Measurements from ENCODE around the gene FGF14. TPM values are rescaled to one million over a fixed set of nuclear protein-coding genes. Genes with fewer than 3 reads are reported as not detected.

The FGF14 gene
- total and polyA plus RNA-seq, 3 experiments from 2014 or later = not detected

DNA sequence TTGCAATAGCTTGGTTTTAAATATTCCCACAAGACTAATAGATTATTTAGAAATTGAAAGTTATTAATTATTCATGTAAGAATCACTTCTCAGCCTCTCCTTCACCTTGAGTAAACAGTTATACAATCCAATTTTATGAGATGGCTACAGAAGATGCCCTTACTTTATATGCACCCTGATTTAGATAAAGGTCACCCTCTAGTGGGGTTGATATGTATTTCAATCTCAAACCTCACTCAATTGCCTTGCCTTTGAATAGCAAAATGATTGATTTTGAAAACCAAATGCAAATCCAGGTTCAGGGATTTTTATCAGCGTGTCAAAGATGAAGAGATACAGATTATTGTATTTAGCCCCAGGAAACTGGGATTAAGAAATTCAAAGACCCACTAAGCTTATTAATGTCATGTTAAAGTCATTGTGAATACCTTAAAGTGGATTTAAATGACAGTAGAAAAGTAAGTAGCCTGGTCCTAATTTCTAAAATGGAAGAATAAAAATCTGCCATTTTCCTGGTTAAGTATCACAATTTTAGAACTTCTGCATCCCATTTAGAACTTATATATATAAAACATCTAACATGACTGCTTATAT, 644.3 kb downstream of the FGF14 start:
- Histone ChIP-seq H3K27ac (ENCODE audit: low read depth, low read length) (no peak overlapping the region), H3K27me3 (ENCODE audit: insufficient read depth, low read length, poor library complexity, severe bottlenecking) (no peaks in the 10 kb centered on the region), H3K4me1 (ENCODE audit: insufficient read depth, low read length) (no peaks in the 10 kb centered on the region), H3K36me3 (ENCODE audit: insufficient read depth, low read length) (no peaks in the 10 kb centered on the region), H3K9me3 (ENCODE audit: low read length) (no peaks in the 10 kb centered on the region), H3K4me3 (ENCODE audit: low read length) (no peak overlapping the region)
- no peaks in the 10 kb centered on the region for H3K4me1 Mint-ChIP-seq
- H3K36me3 Mint-ChIP-seq = no peaks in the 10 kb centered on the region
- ChIA-PET CTCF (interaction anchor here (1.0 to 3.5 kb wide), 4 partner anchors 237 to 612 kb away, joined by 3 to 16 read pairs (median 6); no protein-coding TSS in a partner anchor), POLR2A (no interaction called here)
- no peak overlapping the region for H3K27ac Mint-ChIP-seq
- DNase-seq = peak in 2 of 5 donors; percentile 5 to 7
- no peak overlapping the region for H3K4me3 Mint-ChIP-seq
- H3K9me3 Mint-ChIP-seq = no peaks in the 10 kb centered on the region
- H3K27me3 Mint-ChIP-seq = peaks cover 1 to 32% of the 10 kb centered on the region in 2 donors

DNA sequence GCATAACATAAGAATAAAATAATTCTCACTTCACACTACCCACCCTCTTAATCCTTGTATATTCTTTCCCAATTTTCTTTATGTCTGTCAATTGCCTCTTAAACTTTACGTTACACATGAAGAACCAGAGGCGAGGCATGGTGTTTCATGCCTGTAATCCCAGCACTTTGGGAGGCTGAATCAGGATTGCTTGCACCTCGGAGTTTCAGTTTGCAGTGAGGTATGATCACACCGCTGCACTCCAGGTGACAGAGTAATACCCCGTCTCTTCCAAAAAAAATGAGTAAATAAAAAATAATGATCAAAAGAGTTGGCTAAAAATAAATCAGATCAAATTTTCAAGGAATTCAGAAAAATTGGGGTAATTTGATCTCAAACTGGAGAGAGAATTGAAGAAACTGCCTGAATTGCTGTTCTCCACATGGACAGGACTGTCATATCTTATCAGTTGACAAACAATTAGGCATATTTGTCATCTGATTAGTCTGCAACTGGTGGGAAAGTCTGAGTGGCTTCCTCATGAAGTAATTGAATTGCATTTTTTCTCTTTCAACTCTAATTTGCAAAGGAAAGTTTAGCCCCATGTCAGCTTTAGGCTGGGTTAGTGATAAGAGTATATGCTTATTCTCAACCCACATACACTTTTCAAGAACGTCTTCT, 646.5 kb downstream of the FGF14 start:
- Histone ChIP-seq H3K27me3 (ENCODE audit: insufficient read depth, low read length, poor library complexity, severe bottlenecking) (no peaks in the 10 kb centered on the region), H3K27ac (ENCODE audit: low read depth, low read length) (no peak overlapping the region), H3K4me3 (ENCODE audit: low read length) (no peak overlapping the region), H3K4me1 (ENCODE audit: insufficient read depth, low read length) (no peaks in the 10 kb centered on the region), H3K9me3 (ENCODE audit: low read length) (no peaks in the 10 kb centered on the region), H3K36me3 (ENCODE audit: insufficient read depth, low read length) (no peaks in the 10 kb centered on the region)
- no peaks in the 10 kb centered on the region for H3K36me3 Mint-ChIP-seq
- H3K9me3 Mint-ChIP-seq = no peaks in the 10 kb centered on the region
- POLR2A ChIA-PET = no interaction called here
- CTCF ChIA-PET = no interaction called here
- no peaks in the 10 kb centered on the region for H3K4me1 Mint-ChIP-seq
- H3K4me3 Mint-ChIP-seq = no peak overlapping the region
- H3K27me3 Mint-ChIP-seq = peaks cover 1 to 34% of the 10 kb centered on the region in 2 donors
- DNase-seq = no peak
- no peak overlapping the region for H3K27ac Mint-ChIP-seq

DNA sequence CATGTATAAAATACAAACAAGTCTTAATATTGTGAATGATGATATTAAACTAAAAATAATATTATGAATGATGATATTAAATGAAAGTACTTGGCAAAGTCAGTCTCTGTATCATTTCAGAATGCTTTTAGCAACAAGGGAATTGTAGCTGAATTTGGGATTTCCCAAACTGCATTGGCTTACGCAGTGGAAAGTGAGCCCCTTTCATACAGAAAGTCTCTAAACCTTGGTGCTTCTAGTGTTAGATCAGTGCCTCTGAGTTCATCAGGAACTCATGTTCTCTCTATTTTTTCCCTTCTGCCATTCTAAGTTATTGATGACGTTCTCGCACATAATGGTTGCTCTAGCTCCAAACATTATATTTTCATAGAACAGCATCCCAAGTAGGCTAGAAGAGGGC, 649.4 kb downstream of the FGF14 start:
- no peak overlapping the region for H3K4me3 ChIP-seq (ENCODE audit: low read length)
- no peak overlapping the region for H3K4me3 Mint-ChIP-seq
- H3K27ac Mint-ChIP-seq = no peak overlapping the region
- no peaks in the 10 kb centered on the region for H3K4me1 Mint-ChIP-seq
- no peaks in the 10 kb centered on the region for H3K36me3 Mint-ChIP-seq
- ChIA-PET CTCF (interaction anchor here (0.9 kb wide), 1 partner anchor 238 kb away, joined by 3 read pairs; no protein-coding TSS in a partner anchor), POLR2A (no interaction called here)
- DNase-seq = no peak
- H3K36me3 ChIP-seq (ENCODE audit: insufficient read depth, low read length) = no peaks in the 10 kb centered on the region
- H3K27me3 Mint-ChIP-seq = peaks cover 3 to 21% of the 10 kb centered on the region in 2 donors
- H3K4me1 ChIP-seq (ENCODE audit: insufficient read depth, low read length) = no peaks in the 10 kb centered on the region
- no peak overlapping the region for H3K27ac ChIP-seq (ENCODE audit: low read depth, low read length)
- H3K9me3 ChIP-seq (ENCODE audit: low read length) = no peaks in the 10 kb centered on the region
- H3K27me3 ChIP-seq (ENCODE audit: insufficient read depth, low read length, poor library complexity, severe bottlenecking) = no peaks in the 10 kb centered on the region
- H3K9me3 Mint-ChIP-seq = no peaks in the 10 kb centered on the region

DNA sequence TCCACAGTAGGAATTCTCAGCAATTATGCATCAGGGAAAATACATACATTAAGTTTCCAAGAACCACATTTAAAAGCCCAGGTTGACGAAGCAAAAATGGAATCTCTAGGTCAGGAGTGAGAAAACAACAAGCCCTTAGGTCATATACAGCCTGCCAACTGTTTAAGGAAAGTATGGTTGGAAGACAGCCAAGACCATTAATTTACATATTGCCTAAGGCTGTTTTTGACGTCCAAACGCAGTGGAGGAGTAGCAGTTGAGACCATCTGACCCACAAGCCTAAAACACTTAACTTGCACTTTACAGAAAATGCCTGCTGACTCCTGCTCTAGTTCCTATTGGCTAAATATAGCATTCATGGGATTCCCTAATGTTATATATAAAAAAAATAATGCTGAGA, 650.4 kb downstream of the FGF14 start:
- POLR2A ChIA-PET = no interaction called here

DNA sequence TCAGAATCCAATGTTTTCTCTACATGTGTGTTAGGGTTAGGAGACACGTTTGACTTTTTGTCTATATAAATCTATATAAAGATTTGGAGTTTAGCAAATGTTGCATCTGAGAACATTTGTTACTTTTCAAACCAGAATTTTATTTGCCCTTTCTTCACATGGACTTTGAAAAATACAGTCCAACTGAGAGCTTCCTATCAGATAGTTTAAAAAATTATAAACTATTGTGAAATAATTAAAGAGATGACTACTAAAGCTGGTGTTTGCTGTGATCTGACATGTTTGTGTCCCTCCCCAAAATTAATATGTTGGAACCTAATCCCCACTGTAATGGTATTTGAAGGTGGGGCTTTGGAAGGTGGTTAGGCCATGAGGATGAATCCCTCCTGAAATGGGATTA, 652.3 kb downstream of the FGF14 start:
- DNase-seq = no peak
- H3K36me3 Mint-ChIP-seq = no peaks in the 10 kb centered on the region
- no peak overlapping the region for H3K4me3 Mint-ChIP-seq
- H3K4me3 ChIP-seq (ENCODE audit: low read length) = no peak overlapping the region
- H3K9me3 ChIP-seq (ENCODE audit: low read length) = no peaks in the 10 kb centered on the region
- no peak overlapping the region for H3K27ac Mint-ChIP-seq
- CTCF ChIA-PET = no interaction called here
- H3K36me3 ChIP-seq (ENCODE audit: insufficient read depth, low read length) = no peaks in the 10 kb centered on the region
- H3K27ac ChIP-seq (ENCODE audit: low read depth, low read length) = no peak overlapping the region
- H3K27me3 ChIP-seq (ENCODE audit: insufficient read depth, low read length, poor library complexity, severe bottlenecking) = no peaks in the 10 kb centered on the region
- peaks cover 2 to 42% of the 10 kb centered on the region in 2 donors for H3K27me3 Mint-ChIP-seq
- no peaks in the 10 kb centered on the region for H3K9me3 Mint-ChIP-seq
- POLR2A ChIA-PET = no interaction called here
- no peaks in the 10 kb centered on the region for H3K4me1 Mint-ChIP-seq
- no peaks in the 10 kb centered on the region for H3K4me1 ChIP-seq (ENCODE audit: insufficient read depth, low read length)

More for the DNA sequence above, 650.4 kb downstream of the FGF14 start:
- H3K27me3 Mint-ChIP-seq = peaks cover 2 to 27% of the 10 kb centered on the region in 2 donors
- no peak for DNase-seq
- Histone ChIP-seq H3K27me3 (ENCODE audit: insufficient read depth, low read length, poor library complexity, severe bottlenecking) (no peaks in the 10 kb centered on the region), H3K9me3 (ENCODE audit: low read length) (no peaks in the 10 kb centered on the region), H3K36me3 (ENCODE audit: insufficient read depth, low read length) (no peaks in the 10 kb centered on the region), H3K4me1 (ENCODE audit: insufficient read depth, low read length) (no peaks in the 10 kb centered on the region), H3K4me3 (ENCODE audit: low read length) (no peak overlapping the region), H3K27ac (ENCODE audit: low read depth, low read length) (no peak overlapping the region)
- no peaks in the 10 kb centered on the region for H3K36me3 Mint-ChIP-seq
- no peak overlapping the region for H3K27ac Mint-ChIP-seq
- CTCF ChIA-PET = no interaction called here
- H3K4me3 Mint-ChIP-seq = no peak overlapping the region
- H3K9me3 Mint-ChIP-seq = no peaks in the 10 kb centered on the region
- H3K4me1 Mint-ChIP-seq = no peaks in the 10 kb centered on the region

DNA sequence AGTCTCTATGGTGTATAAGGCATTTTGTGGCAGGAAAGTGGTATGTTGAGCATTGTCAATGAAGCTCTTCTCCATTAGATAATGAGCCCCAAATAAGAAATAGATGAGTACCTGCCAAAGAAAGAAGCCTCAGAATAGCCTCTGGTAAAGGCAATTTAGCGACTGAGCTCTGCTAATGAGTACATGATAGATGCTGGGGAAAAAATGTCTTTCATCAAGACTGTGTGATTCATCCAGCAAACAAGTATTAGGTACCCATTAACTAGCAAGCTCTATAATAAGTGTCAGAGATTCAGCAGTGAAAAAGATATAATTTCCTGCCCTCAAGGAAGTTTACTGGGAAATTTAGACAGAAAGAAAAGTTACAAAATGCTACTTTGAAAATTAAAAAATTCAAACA, 654.8 kb downstream of the FGF14 start:
- Mint-ChIP-seq H3K4me3 (no peak overlapping the region), H3K36me3 (no peaks in the 10 kb centered on the region), H3K27me3 (peaks cover 2 to 48% of the 10 kb centered on the region in 2 donors), H3K27ac (no peak overlapping the region), H3K4me1 (no peaks in the 10 kb centered on the region), H3K9me3 (no peaks in the 10 kb centered on the region)
- no peaks in the 10 kb centered on the region for H3K4me1 ChIP-seq (ENCODE audit: insufficient read depth, low read length)
- ChIA-PET CTCF (no interaction called here), POLR2A (no interaction called here)
- no peaks in the 10 kb centered on the region for H3K27me3 ChIP-seq (ENCODE audit: insufficient read depth, low read length, poor library complexity, severe bottlenecking)
- no peak overlapping the region for H3K27ac ChIP-seq (ENCODE audit: low read depth, low read length)
- H3K4me3 ChIP-seq (ENCODE audit: low read length) = no peak overlapping the region
- H3K9me3 ChIP-seq (ENCODE audit: low read length) = no peaks in the 10 kb centered on the region
- H3K36me3 ChIP-seq (ENCODE audit: insufficient read depth, low read length) = no peaks in the 10 kb centered on the region
- DNase-seq = no peak

DNA sequence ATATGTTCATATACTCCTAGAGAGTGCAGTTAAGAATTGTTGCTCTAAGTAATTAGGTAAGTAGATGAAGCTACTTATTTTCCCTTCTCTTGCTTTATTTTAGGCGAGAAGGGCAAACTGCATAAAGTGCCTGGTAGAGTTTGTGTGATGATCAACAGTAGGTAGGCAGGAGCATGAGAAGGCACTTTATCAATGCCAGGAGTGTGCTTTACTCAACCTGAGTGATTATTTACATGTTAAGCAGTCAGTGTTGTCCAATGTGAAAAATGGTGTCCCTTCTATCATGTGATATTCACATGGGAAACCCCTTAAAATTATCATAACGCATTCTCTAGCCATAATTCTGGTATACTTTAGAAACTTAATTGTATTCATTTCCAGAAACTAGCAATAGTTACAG, 655.3 kb downstream of the FGF14 start:
- Mint-ChIP-seq H3K9me3 (no peaks in the 10 kb centered on the region), H3K27me3 (peaks cover 2 to 45% of the 10 kb centered on the region in 2 donors), H3K4me3 (no peak overlapping the region), H3K4me1 (no peaks in the 10 kb centered on the region), H3K27ac (no peak overlapping the region), H3K36me3 (no peaks in the 10 kb centered on the region)
- CTCF ChIA-PET = no interaction called here
- Histone ChIP-seq H3K27me3 (ENCODE audit: insufficient read depth, low read length, poor library complexity, severe bottlenecking) (no peaks in the 10 kb centered on the region), H3K4me1 (ENCODE audit: insufficient read depth, low read length) (no peaks in the 10 kb centered on the region), H3K27ac (ENCODE audit: low read depth, low read length) (no peak overlapping the region), H3K9me3 (ENCODE audit: low read length) (no peaks in the 10 kb centered on the region), H3K4me3 (ENCODE audit: low read length) (no peak overlapping the region), H3K36me3 (ENCODE audit: insufficient read depth, low read length) (no peaks in the 10 kb centered on the region)
- DNase-seq = no peak
- POLR2A ChIA-PET = no interaction called here

DNA sequence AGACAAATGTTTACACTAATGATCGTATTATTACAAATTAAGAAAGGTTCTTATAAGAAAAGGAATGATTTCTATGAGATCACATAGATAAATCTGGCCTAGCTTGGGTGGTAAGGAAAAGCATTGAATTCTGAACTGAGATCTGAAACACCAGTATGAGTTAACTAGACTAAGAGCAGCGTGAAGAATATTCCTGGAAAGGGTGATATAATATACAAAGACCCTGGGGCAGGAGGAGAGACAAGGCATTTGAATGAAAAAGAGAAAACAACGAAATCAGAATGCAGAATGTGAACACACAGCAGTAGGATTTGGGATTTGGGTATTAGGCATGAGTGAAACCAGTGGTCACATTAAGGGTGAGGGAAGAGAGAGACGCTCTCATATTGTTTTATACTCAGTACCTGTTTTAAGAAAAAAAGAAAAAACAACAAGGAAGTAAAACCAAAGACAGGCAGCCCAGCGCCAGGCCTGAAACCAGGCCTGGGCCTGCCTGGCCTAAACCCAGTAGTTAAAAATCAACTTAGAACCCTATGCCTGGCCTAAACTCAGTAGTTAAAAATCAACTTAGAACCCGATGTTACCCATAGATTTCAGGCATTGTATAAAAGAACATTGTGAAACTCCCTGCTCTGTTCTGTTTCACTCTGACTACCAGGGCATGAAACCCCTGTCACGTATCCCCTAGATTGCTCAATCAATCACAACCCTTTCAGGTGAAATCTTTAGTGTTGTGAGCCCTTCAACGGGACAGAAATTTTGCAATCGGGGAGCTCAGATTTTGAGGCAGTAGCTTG, 662.3 kb downstream of the FGF14 start:
- H3K36me3 Mint-ChIP-seq = no peaks in the 10 kb centered on the region
- H3K9me3 Mint-ChIP-seq = no peaks in the 10 kb centered on the region
- H3K4me1 Mint-ChIP-seq = no peaks in the 10 kb centered on the region
- DNase-seq = no peak
- Histone ChIP-seq H3K4me3 (ENCODE audit: low read length) (no peak overlapping the region), H3K36me3 (ENCODE audit: insufficient read depth, low read length) (no peaks in the 10 kb centered on the region), H3K9me3 (ENCODE audit: low read length) (no peaks in the 10 kb centered on the region), H3K4me1 (ENCODE audit: insufficient read depth, low read length) (no peaks in the 10 kb centered on the region), H3K27ac (ENCODE audit: low read depth, low read length) (no peak overlapping the region), H3K27me3 (ENCODE audit: insufficient read depth, low read length, poor library complexity, severe bottlenecking) (no peaks in the 10 kb centered on the region)
- peaks cover 2 to 9% of the 10 kb centered on the region in 2 donors for H3K27me3 Mint-ChIP-seq
- H3K27ac Mint-ChIP-seq = no peak overlapping the region
- POLR2A ChIA-PET = no interaction called here
- H3K4me3 Mint-ChIP-seq = no peak overlapping the region
- CTCF ChIA-PET = no interaction called here

All from CD8-positive, alpha-beta memory T cell (primary cell).